Measurements from ENCODE around the gene NOS1AP.

NOS1AP gene

GRCh38 chr1:162139211-162139610 is 69.7 kb downstream of the NOS1AP start:
- no peak for DNase-seq

GRCh38 chr1:162141281-162142054 is 72.0 kb downstream of the NOS1AP start:
- no peak for DNase-seq

- DNase-seq = no peak
Measured at GRCh38 chr1:162142968-162143367, 73.5 kb downstream of the NOS1AP start.

GRCh38 chr1:162144268-162144667 is 74.8 kb downstream of the NOS1AP start:
- DNase-seq = no peak

- no peak for DNase-seq
Measured at GRCh38 chr1:162144853-162145252, 75.4 kb downstream of the NOS1AP start.

- DNase-seq = no peak
Measured at GRCh38 chr1:162145280-162145965, 75.9 kb downstream of the NOS1AP start.

GRCh38 chr1:162145966-162146696 is 76.6 kb downstream of the NOS1AP start:
- no peak for DNase-seq

GRCh38 chr1:162147760-162148159 is 78.3 kb downstream of the NOS1AP start:
- no peak for DNase-seq

- DNase-seq = no peak
Measured at GRCh38 chr1:162150112-162150511, 80.6 kb downstream of the NOS1AP start.

- DNase-seq = peak; percentile 41
Measured at GRCh38 chr1:162151900-162152829, 82.7 kb downstream of the NOS1AP start.

GRCh38 chr1:162153374-162153773 is 83.9 kb downstream of the NOS1AP start:
- no peak for DNase-seq

GRCh38 chr1:162157469-162157868 is 88.0 kb downstream of the NOS1AP start:
- no peak for DNase-seq

GRCh38 chr1:162158624-162159271 is 89.3 kb downstream of the NOS1AP start:
- no peak for DNase-seq

GRCh38 chr1:162159515-162159914 is 90.0 kb downstream of the NOS1AP start:
- DNase-seq = no peak

- DNase-seq = no peak
Measured at GRCh38 chr1:162161916-162162550, 92.5 kb downstream of the NOS1AP start.

- no peak for DNase-seq
Measured at GRCh38 chr1:162165528-162165927, 96.0 kb downstream of the NOS1AP start.

GRCh38 chr1:162166917-162167615 is 97.6 kb downstream of the NOS1AP start:
- DNase-seq = no peak

GRCh38 chr1:162168261-162168660 is 98.8 kb downstream of the NOS1AP start:
- no peak for DNase-seq

GRCh38 chr1:162169031-162169790 is 99.7 kb downstream of the NOS1AP start:
- DNase-seq = no peak

- DNase-seq = no peak
Measured at GRCh38 chr1:162171111-162171510, 101.6 kb downstream of the NOS1AP start.
